Activated CD4-positive, alpha-beta T cell treated with anti-CD3 and anti-CD28 coated beads, Interleukin-2, Interleukin-4, amounts not matched to agents 100 ng/mL and 50 ng/mL, durations not matched to agents 16 hours and 8 hours (primary cell): ENCODE data around the gene RAD51B.
A peak's percentile ranks its signal among the peaks of the same experiment; 100 is the strongest.

Source experiments
- DNase-seq: peaks from one replicate; pipeline ENCODE4 v3.0.0-alpha.2; 2020; ENCODE audit warnings: low spot score

RAD51B gene

GRCh38 chr14:68234101-68234905 is 414.7 kb downstream of the RAD51B start:
- no peak for DNase-seq

GRCh38 chr14:68235011-68235410 is 415.4 kb downstream of the RAD51B start:
- no peak for DNase-seq

GRCh38 chr14:68236582-68237458 is 417.2 kb downstream of the RAD51B start:
- DNase-seq, result no peak

GRCh38 chr14:68238551-68238950 is 419.0 kb downstream of the RAD51B start:
- no peak for DNase-seq

- DNase-seq, result no peak
Observed at GRCh38 chr14:68238976-68239375, 419.4 kb downstream of the RAD51B start.

- DNase-seq, result no peak
Observed at GRCh38 chr14:68239988-68240771, 420.6 kb downstream of the RAD51B start.

- no peak for DNase-seq
Observed at GRCh38 chr14:68241862-68242487, 422.4 kb downstream of the RAD51B start.

- DNase-seq, result no peak
Observed at GRCh38 chr14:68243450-68244010, 424.0 kb downstream of the RAD51B start.

GRCh38 chr14:68244262-68244980 is 424.8 kb downstream of the RAD51B start:
- no peak for DNase-seq

GRCh38 chr14:68245146-68246073 is 425.8 kb downstream of the RAD51B start:
- DNase-seq, result no peak

GRCh38 chr14:68246074-68246785 is 426.7 kb downstream of the RAD51B start:
- no peak for DNase-seq

GRCh38 chr14:68246786-68247105 is 427.2 kb downstream of the RAD51B start:
- DNase-seq, result no peak

GRCh38 chr14:68247274-68247673 is 427.7 kb downstream of the RAD51B start:
- DNase-seq, result no peak

- no peak for DNase-seq
Observed at GRCh38 chr14:68247676-68248268, 428.2 kb downstream of the RAD51B start.

GRCh38 chr14:68248481-68249255 is 429.1 kb downstream of the RAD51B start:
- DNase-seq, result peak; percentile 42

GRCh38 chr14:68249661-68250451 is 430.3 kb downstream of the RAD51B start:
- DNase-seq, result no peak
